ENCODE data around the gene PTPRH. TPM values are rescaled to one million over a fixed set of nuclear protein-coding genes. Genes with fewer than 3 reads are reported as not detected.

PTPRH gene
- total RNA-seq, 3 donors from 2014 or later (not counting 1 experiment from before 2014, with no cell fraction given), result 0.45 TPM; not detected in 2

DNA sequence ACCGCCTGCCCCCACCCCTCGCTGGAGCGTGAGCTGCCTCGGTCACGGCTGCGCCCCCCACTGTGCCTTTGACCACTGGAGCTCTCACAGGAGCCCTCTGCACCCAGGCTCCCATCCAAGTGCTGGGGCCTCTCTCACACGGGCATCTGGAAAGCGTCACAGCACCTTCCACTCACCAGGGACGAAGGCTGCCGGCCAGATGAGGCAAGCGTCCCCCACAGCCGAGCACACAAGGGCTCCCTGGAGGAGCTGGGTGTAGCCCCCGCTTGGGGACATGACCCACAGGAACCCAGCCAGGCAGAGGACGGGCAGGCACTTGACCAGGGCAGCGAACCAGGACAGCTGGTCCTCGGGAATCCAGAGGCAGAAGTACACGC, 18.7 kb upstream of the PTPRH start:
- ATAC-seq, result no peak
- no peaks in the 10 kb centered on the region for H3K27me3 Mint-ChIP-seq (ENCODE audit: low read depth in 2 of 2)

DNA sequence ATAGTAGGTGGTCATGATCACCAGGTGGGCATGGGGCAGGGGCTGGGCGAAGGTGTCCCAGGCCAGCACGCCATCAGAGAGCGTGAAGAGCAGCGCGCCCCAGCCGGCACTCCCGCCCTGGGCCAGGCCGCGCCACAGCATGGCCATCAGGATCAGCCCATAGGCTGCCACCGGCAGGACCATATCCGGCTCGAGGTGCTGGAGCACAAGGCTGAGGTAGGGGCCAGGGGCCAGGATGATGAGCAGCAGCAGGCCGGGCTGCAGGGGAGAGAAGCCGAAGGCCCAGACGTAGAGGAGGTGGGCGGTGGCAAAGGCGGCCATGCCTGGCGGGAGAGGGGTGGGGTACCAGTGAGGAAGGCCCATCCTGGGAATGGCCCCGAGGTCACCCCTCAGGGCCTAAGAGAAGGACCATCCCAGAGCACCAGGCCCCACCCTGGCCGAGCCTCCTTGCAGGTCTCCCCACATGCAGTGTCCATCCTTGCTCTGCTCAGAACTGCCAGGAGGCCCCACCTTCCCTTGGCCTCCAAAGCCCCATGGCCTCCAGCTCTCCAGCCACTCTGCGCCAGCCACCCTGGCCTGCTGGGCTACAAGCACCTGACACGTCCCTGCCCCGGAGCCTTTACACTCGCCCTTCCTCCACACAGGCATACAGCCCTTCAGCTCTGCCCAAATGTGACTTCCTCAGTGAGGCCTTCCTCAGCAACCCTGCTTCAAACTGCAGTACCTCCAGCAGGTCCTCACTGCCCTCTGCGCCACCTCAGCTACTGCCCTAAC, 18.1 kb upstream of the PTPRH start:
- H3K36me3 Mint-ChIP-seq, result no peaks in the 10 kb centered on the region
- no peak overlapping the region for H3K27ac ChIP-seq (ENCODE audit: low read length)
- intact Hi-C loops (cut with micrococcal nuclease), result no loop called here
- H3K27ac Mint-ChIP-seq, result peak overlapping the region; percentile 29 to 65
- TF ChIP-seq, protein P1, sequence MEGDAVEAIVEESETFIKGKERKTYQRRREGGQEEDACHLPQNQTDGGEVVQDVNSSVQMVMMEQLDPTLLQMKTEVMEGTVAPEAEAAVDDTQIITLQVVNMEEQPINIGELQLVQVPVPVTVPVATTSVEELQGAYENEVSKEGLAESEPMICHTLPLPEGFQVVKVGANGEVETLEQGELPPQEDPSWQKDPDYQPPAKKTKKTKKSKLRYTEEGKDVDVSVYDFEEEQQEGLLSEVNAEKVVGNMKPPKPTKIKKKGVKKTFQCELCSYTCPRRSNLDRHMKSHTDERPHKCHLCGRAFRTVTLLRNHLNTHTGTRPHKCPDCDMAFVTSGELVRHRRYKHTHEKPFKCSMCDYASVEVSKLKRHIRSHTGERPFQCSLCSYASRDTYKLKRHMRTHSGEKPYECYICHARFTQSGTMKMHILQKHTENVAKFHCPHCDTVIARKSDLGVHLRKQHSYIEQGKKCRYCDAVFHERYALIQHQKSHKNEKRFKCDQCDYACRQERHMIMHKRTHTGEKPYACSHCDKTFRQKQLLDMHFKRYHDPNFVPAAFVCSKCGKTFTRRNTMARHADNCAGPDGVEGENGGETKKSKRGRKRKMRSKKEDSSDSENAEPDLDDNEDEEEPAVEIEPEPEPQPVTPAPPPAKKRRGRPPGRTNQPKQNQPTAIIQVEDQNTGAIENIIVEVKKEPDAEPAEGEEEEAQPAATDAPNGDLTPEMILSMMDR (IDR thresholded peaks at IDR 0.05), result no peak
- H3K4me3 Mint-ChIP-seq, result no peak overlapping the region
- no peaks in the 10 kb centered on the region for H3K9me3 ChIP-seq (ENCODE audit: control insufficient read depth, insufficient read depth, low read length)
- no peaks in the 10 kb centered on the region for H3K9me3 Mint-ChIP-seq
- no peak overlapping the region for H3K4me3 ChIP-seq (ENCODE audit: low read length)
- H3K27me3 ChIP-seq (ENCODE audit: control insufficient read depth, insufficient read depth, low read length), result no peaks in the 10 kb centered on the region
- H3K36me3 ChIP-seq (ENCODE audit: control insufficient read depth, insufficient read depth, low read length), result peaks cover 54% of the 10 kb centered on the region
- no peaks in the 10 kb centered on the region for H3K27me3 Mint-ChIP-seq (ENCODE audit: low read depth in 2 of 2)
- no peak for DNase-seq
- peak in 1 of 3 donors; percentile 14 for ATAC-seq
- H3K4me1 ChIP-seq (ENCODE audit: control insufficient read depth, insufficient read depth, low read length), result no peaks in the 10 kb centered on the region
- 95% methylated on average over 25 of the region's 25 CpGs for WGBS (ENCODE audit: insufficient coverage)
- H3K4me1 Mint-ChIP-seq, result peaks cover 0 to 11% of the 10 kb centered on the region in 2 donors

More for the DNA sequence above, 18.7 kb upstream of the PTPRH start:
- 89% methylated on average over 17 of the region's 17 CpGs for WGBS (ENCODE audit: insufficient coverage)
- H3K27ac Mint-ChIP-seq, result peak overlapping the region; percentile 29 to 65
- H3K9me3 Mint-ChIP-seq, result no peaks in the 10 kb centered on the region
- no peak overlapping the region for H3K4me3 ChIP-seq (ENCODE audit: low read length)
- intact Hi-C loops (cut with micrococcal nuclease), result no loop called here
- H3K36me3 Mint-ChIP-seq, result no peaks in the 10 kb centered on the region
- H3K36me3 ChIP-seq (ENCODE audit: control insufficient read depth, insufficient read depth, low read length), result peaks cover 60% of the 10 kb centered on the region
- H3K27ac ChIP-seq (ENCODE audit: low read length), result no peak overlapping the region
- no peak overlapping the region for H3K4me3 Mint-ChIP-seq
- H3K9me3 ChIP-seq (ENCODE audit: control insufficient read depth, insufficient read depth, low read length), result no peaks in the 10 kb centered on the region
- DNase-seq, result no peak
- H3K4me1 Mint-ChIP-seq, result peaks cover 0 to 11% of the 10 kb centered on the region in 2 donors
- H3K4me1 ChIP-seq (ENCODE audit: control insufficient read depth, insufficient read depth, low read length), result no peaks in the 10 kb centered on the region
- no peaks in the 10 kb centered on the region for H3K27me3 ChIP-seq (ENCODE audit: control insufficient read depth, insufficient read depth, low read length)
- TF ChIP-seq, protein P1 (IDR thresholded peaks at IDR 0.05), result no peak

DNA sequence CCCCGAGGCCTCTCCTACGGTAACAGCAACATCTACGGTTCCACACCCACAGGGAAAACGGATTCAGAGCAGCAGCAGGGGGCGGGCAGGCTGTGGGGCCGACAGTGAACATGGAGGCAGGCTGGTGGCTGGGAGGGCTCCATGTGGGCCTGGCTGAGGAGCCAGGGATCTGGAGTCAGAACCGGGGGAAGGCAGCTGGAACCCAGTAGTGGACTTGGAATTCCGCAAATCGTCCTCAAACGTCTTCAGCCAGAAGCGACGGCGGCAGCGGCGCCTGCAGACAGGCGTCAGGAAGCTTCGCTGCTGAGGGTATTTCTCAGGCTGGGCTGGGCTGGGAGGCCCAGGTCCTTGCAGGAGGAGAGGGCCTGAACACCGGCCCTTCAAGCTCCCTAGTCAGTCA, 17.5 kb upstream of the PTPRH start:
- H3K36me3 Mint-ChIP-seq, result no peaks in the 10 kb centered on the region

More for the DNA sequence above, 17.5 kb upstream of the PTPRH start:
- H3K4me3 ChIP-seq (ENCODE audit: low read length), result no peak overlapping the region
- H3K4me3 Mint-ChIP-seq, result no peak overlapping the region
- no peaks in the 10 kb centered on the region for H3K27me3 ChIP-seq (ENCODE audit: control insufficient read depth, insufficient read depth, low read length)
- 90% methylated on average over 18 of the region's 18 CpGs for WGBS (ENCODE audit: insufficient coverage)
- peaks cover 48% of the 10 kb centered on the region for H3K36me3 ChIP-seq (ENCODE audit: control insufficient read depth, insufficient read depth, low read length)
- no peak for DNase-seq
- no peaks in the 10 kb centered on the region for H3K9me3 Mint-ChIP-seq
- no peak for ATAC-seq
- no peaks in the 10 kb centered on the region for H3K9me3 ChIP-seq (ENCODE audit: control insufficient read depth, insufficient read depth, low read length)
- no peaks in the 10 kb centered on the region for H3K4me1 ChIP-seq (ENCODE audit: control insufficient read depth, insufficient read depth, low read length)
- TF ChIP-seq, protein P1 (IDR thresholded peaks at IDR 0.05), result no peak
- no peaks in the 10 kb centered on the region for H3K27me3 Mint-ChIP-seq (ENCODE audit: low read depth in 2 of 2)
- peak overlapping the region in 1 of 2 donors; percentile 65 for H3K27ac Mint-ChIP-seq
- intact Hi-C loops (cut with micrococcal nuclease), result no loop called here
- peaks cover 0 to 11% of the 10 kb centered on the region in 2 donors for H3K4me1 Mint-ChIP-seq
- no peak overlapping the region for H3K27ac ChIP-seq (ENCODE audit: low read length)
